Activated CD8-positive, alpha-beta memory T cell treated with anti-CD3 and anti-CD28 coated beads, Interleukin-2, amount 50 U/mL, for 4 hours (primary cell): ENCODE measurements around the gene SEZ6.
"Not testable (repeated sequence)": the region's sequence is repeated elsewhere in the genome, so short reads cannot be mapped to it uniquely, and the experiment has no call there.

Source experiments
- DNase-seq: peaks from one replicate; pipeline ENCODE4 v3.0.0-alpha.2; 2020

SEZ6 gene

DNA sequence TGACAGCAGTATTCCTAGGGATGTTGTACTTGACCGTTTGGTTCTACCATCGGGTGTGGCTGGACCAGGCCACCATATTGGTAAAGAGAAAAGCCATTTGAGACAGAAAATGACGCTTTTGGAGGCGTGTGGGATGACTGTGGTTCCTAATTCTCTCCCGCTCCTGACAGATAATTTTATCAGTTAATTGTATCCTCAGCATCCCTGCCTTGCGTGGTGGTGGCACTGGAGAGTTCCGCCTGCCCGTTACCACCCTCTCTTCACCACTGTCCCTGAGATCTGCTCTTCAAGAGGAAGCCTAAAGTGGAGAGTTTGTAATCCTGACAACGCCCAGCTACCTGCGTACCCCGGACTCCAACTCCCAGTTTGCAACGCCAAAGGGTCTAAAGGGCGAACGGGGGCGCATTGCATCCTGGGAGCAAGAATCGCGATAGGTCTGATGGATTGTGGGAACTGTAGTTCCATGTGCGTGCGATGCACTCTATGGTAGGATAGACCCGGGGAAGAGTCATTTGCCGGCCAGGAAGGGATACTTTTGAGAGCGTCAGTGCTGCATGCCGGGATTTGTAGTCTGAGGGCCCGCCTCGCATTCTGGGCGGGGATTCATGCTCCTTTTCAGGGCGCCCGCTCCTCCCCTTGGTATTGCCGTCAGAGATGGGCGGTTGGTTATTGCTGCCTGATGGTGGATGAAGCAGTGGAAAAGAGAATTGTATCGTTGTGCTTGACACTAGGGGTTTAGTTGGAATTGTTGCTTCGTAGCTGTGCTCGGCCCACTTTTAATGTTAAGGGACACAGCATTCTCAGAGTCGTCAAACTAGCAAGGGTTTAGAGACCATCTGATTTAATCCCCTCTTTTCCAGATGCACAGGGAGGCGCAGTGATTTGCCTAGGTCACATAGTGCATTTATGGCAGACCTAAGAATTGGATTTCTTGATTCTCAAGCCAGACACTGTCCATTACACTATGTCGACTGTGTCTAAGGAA, 53.5 kb downstream of the SEZ6 start:
- DNase-seq, result peak; percentile 93

GRCh38 chr17:28951428-28951990, 54.3 kb downstream of the SEZ6 start, which contains the start of gene PHF12:
Gene PHF12, minus strand, starts transcription at chr17:28951518. Its CDS starts 558 bp downstream, at chr17:28950960.
- peak; percentile 98 for DNase-seq

DNA sequence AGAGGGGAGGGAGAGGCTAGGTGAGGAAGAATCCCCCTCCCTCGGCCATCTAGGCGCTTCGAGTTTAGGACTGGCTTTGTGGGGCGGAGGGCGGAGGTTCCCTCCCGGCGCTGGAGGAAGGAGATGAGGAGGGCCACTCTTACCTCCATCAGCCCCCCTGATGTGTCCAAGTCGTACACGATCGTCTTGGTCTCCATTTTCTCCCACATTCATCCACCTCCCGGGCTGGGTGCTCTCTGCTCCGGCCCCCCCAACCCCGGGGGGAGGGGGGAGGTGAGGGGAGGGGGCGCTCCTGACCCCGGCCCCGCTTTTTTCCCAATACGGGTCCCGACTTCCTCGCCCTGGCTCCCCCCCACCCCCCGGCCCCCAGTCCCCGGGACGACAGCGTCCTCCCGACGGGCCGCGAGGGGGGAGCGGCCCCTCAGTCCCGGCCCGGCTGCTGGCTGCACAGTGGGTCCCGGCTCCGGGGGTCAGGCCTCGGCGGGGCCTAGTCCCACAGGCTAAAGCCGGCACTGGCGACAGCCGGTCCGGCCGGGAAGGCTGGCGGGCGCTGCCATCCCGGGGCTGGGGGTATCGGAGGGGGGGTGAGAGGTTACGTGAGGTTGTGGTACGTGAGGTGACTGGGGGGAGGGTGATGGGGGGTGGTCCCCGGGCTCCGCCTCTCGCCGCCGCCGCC, 54.9 kb downstream of the SEZ6 start:
- DNase-seq, result no peak

GRCh38 chr17:28950017-28950751, 55.6 kb downstream of the SEZ6 start:
- DNase-seq, result peak; percentile 55

GRCh38 chr17:28949185-28950016, 56.4 kb downstream of the SEZ6 start:
- DNase-seq, result peak; percentile 46

DNA sequence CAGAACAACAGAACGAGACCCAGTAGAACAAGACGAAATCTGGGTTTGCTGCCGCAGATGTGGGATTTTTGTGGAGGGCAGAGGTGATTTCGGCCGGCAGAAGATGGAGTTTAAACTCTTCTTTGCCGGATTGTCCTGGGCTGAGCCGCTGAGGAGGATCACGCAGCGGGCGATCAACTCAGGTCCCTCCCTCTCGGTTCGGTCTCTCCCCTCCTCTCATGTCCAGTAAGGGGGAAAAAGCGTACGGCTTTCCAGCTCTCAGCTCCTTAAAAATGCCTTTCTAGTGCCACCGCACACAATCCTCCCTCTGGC, 57.0 kb downstream of the SEZ6 start:
- no peak for DNase-seq

- DNase-seq, result no peak
Observed at GRCh38 chr17:28948342-28948741, 57.5 kb downstream of the SEZ6 start.

DNA sequence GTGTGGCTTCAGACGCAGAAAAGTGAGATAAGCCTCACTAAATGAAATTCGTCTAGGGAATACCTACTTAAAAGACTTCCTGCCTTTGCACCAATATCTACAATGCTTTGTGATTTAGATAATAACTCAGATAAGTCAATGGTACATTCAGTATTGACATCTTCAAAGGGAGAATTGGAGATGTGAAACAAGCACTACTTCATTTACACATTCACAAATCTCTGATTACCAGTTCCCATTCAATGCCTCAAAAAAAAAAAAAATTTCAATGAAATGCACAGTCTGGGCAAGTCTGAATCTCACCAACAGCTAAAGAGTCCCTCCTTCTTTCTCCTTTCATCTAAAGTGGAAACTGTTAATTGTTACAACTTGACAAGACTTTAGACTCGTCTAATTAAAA, 58.2 kb downstream of the SEZ6 start:
- DNase-seq, result no peak

DNA sequence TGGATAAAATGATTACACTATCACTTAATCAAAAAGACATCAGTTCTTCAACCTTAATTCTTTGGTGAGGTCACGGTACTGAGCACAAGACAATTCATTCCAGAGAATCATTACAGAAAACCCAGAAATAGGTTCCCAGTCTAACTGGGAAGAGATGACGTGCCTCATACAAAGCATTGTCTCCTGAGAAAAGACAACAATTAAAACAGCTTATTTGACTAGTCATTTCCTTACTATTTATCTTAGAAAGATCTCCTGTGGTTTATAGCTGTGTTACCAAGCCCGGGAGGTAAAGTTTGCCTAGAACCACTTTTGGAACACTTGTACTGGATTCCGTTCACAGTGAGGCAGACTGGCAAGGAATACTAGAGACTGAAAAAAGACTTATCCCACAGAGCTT, 59.6 kb downstream of the SEZ6 start:
- no peak for DNase-seq

- no peak for DNase-seq
Observed at GRCh38 chr17:28944862-28945741, 60.7 kb downstream of the SEZ6 start.

- no peak for DNase-seq
Observed at GRCh38 chr17:28944343-28944742, 61.5 kb downstream of the SEZ6 start.

GRCh38 chr17:28942925-28943324, 62.9 kb downstream of the SEZ6 start:
- no peak for DNase-seq

- no peak for DNase-seq
Observed at GRCh38 chr17:28941251-28941650, 64.6 kb downstream of the SEZ6 start.

GRCh38 chr17:28940675-28941074, 65.2 kb downstream of the SEZ6 start:
- no peak for DNase-seq

DNA sequence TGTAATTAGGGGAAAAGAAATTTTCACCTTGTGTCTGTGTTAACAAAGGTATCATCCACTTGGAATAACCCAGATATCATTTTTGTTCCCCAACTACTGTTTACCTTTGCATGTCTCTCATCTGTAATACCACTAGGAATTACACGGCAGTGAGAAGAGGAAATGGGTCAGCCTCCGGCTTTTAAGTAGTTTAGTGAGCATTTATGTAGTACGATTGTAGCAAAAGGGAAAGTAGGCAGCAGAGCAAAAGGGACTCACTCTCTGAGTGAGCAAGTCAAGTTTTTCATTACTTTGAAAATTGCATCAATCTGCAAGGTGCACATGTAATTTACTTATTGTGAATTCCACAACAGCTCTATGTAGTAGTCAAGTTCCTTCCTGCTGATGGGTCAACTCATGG, 65.7 kb downstream of the SEZ6 start:
- DNase-seq, result no peak

DNA sequence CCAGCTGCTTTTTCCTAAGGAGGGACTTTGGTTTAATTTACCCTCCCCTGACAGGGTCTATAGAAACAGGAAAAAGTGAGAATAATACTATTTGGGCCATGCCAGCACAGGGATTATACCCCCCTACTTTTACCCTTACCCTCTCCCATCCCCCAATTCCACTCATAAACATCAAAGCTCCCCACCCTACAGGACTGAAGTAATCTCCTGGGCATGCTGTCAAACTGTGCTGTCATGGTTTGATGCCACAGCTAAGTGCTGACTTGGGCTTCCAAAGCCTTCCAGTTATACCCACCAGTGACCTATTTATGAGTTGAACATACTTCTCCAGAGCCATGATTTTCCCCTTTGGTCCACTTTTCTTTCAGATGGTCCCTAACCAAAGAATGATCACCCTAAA, 67.3 kb downstream of the SEZ6 start:
- no peak for DNase-seq

GRCh38 chr17:28937044-28937729, 68.6 kb downstream of the SEZ6 start:
- no peak for DNase-seq

GRCh38 chr17:28935744-28936460, 69.9 kb downstream of the SEZ6 start:
- no peak for DNase-seq

DNA sequence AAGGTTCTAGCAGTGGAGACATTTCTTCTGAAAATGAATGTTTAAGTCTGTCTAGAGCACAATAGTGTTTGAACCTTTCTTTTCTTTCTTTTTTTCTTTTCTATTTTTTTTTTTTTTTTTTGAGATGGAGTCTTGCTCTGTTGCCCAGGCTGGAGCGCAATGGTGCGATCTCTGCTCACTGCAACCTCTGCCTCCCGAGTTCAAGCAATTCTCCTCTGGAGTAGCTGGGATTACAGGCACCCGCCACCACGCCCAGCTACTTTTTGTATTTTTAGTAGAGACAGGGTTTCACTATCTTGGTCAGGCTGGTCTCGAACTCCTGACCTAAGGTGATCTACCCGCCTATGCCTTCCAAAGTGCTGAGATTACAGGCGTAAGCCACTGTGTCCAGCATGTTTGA, 71.3 kb downstream of the SEZ6 start:
- not testable (repeated sequence) for DNase-seq

GRCh38 chr17:28929787-28930186, 76.0 kb downstream of the SEZ6 start:
- no peak for DNase-seq
